Stimulated activated CD8-positive, alpha-beta memory T cell treated with anti-CD3 and anti-CD28 coated beads, Interleukin-2, amount 100 ng/mL, for 48 hours (primary cell): Measurements from ENCODE around the gene TANC1.

Source experiments
- DNase-seq, 2 donors: peaks; one replicate each; pipeline ENCODE4 v3.0.0-alpha.2; 2020; ENCODE audit warnings: low read depth in 2 of 2

Gene TANC1

DNA sequence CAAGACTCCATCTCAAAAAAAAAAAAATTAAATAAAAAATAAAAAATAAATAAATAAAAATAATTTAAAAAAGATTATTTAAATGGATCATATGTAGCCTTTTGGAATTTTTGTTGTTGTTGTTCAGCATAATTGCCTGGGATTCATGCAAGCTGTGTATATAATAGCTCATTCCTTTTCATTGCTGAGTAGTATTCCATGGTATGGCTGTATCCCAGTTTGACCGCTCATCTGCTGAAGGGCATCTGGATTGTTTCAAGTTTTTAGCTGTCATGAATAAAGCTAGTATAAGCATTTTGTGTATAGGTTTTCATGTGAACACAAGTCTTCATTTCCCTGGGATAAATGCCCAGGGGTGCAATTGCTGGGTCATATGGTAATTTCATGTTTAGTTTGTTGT lies 6.4 kb upstream of the TANC1 start:
- DNase-seq, result no peak

- no peak for DNase-seq
These were observed 5.4 kb upstream of the TANC1 start for GRCh38 chr2:158963071-158963470.

DNA sequence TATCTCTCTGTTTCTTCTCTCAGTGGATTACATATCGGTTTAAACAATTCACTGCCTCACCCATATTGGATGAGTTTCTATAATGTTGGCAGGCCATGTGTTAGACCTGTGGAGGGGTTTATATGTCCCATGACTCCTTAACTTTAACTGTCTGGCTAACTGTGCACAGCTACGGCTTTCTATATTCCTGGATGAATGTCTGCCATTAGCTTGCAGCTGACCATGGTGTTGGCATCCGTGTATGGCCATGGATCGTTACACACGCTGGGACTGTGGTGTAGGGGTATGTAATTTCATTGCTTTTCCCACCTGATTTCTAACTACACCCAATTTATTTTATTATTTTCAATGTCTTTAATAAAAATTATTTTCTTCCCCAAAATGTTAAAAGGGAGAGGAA lies 3.3 kb upstream of the TANC1 start:
- no peak for DNase-seq

GRCh38 chr2:158965641-158966040 lies 2.8 kb upstream of the TANC1 start:
- no peak for DNase-seq

GRCh38 chr2:158966312-158966711 lies 2.1 kb upstream of the TANC1 start:
- no peak for DNase-seq

GRCh38 chr2:158967114-158967730 lies 1.2 kb upstream of the TANC1 start:
- DNase-seq, result no peak

DNA sequence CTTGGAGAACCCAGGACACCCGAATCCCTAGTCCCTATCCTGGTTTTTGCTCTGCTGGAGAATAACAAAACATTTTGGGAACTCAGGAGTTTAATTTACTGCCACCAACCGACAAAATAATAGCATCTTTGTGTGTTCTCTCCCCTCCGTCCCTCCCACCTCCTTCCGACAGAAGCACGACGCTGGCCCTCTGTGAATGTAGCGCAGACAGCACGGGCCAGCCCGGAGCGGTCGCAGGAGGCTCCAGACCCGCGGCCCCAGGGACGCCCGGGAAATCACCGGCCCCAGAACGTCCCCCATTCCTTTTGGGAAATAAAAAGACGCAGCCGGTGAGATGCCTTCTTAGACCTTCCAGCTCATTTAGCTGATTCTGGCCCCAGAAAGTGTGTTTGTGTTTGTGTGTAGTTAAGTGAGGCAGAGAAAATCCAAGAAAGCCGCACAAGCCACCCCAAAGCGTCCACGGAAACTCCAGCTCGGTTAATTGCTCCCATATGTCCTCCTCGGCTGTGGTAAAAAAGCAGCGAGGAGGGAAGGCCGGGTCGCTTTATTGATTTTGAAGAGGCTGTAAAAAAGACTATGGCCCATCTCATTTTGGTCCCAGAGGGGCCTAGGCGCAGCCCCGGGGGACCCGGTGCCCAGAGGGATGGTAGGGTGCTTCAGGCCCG lies 577 bp upstream of the TANC1 start:
- DNase-seq, result no peak

DNA sequence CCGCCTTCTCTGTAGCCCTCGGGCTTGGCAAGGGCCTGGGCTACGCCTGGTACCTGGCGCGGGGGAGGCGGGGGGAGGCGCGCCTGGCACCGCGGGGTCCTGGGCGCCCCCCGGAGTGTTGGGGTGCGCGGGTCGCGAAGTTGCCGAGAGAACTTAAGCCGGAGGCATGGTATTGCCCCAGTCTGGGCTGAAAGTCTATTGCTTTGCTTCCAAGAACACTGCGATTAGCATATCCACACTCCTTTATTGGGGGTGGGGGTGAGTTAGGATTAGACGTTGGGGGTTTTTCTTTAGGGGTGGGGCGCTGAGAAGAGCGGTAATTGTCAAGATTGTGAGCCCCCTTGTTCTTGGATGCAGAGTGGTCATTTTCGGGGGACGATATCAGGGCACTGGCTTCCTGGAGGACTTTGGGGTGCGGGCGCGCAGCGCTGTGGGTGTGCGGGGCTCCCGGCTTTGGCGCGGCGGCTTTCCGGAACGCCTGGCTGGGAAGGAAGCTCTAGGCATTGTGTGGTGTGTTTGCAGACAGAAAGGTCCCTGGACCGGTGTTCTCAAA lies 798 bp downstream of the TANC1 start:
- DNase-seq, result no peak

DNA sequence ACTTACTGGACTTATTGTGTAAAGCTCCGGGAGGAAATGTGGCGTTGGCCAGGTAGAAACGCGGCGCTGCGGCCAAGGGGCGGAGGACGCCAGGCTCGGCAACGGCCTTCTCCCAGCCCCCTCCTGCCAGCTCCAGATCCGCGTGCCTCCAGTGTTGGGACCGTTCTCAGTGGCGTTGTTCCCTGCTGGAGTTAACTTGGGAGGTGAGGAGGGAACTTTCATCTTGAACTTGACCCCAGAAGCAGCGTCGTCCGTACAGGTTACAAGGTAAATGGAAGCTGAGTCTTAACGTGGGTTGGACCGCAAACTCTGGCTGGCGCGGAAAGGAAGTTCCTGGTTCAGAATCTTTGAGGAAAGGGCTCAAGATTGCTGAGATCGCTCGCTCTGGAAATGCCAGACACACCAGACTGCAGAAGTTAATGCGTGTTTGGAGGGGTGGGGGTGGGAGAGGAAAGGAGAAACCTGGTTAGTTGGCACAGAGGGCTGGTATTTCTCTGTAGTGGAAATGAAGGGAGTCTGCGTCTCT lies 1.3 kb downstream of the TANC1 start:
- no peak for DNase-seq

DNA sequence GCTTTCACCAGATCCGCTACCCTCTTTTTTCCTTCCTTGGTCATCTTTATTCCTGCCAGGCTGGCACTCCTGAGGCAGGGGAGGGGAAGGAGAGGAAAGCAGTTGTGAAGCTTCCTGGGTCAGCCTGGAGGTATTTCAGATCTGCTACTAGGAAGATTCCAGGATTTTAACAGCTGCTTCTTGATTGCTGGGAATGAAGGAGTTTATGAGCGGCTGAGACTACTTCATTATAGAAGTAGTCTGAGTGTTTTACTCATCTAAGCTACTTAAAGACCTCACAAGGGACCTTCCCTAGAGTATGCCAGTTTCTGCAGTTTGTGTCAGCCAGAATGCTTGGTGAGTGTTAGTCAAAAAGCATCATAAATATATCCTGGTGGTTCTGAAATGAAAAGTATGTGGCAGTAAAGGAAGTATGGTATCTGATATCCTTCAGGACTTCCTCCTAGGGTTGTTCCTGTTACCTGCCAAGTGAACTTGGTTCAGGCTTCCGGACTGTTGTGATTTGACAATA lies 1.9 kb downstream of the TANC1 start:
- DNase-seq, result no peak

DNA sequence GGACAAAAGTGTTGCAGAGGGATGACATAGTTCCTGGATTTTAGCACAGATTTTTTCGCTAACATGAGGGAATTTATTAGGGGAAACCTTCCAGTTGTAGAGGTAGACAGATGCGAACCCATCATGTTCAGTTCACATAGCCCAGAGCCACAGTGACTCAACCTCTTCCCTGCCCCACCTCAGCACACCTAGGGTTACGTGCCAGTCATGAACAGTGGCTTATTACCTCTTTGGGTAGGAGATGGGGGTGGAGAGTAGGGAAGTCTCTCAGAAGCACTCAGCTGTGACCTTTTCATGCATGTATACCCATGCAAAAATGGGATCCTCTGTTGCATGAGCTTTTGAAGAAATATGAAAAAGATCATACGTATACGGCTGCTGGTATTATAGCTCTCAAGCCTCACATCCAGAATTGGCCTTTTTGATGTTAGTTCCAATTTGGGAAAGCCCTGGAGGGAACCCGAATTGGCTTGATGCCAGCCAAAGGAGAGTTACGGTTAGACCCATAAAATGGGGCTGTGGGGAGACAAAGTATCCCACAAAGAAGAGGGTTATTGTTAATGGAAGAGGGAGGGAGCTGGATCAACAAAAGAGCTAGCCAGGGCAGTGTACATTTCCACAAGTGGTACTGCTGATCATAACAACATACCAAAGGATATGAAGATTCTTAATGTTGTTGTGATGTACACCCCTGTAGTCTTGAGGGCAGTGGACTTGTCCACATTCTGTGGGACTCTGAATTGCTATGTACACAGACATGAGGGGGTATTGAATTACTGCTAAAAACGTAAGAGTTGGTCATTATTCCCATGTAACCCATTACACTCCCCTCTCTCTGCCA lies 4.9 kb downstream of the TANC1 start:
- no peak for DNase-seq

GRCh38 chr2:158975271-158975921 lies 7.0 kb downstream of the TANC1 start:
- DNase-seq, result no peak

DNA sequence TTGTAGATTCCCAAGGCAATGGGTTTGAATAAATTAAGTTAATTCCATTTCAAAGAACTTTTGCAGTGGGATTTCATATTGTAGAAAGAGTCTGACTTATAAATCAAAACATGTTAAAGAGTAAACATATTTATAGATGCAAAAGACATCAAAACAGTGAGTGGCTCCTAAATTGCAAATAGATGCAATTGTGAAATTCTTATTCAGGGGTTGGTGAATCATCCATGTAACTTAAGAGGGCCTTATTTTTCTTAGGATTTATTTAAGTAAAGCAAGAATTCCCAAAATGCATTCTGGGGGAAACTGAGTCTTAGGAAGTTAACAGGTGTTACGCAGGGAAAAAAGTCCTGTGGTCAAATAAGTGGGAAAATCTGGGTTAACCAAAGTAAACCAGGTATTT lies 11.3 kb downstream of the TANC1 start:
- no peak for DNase-seq

DNA sequence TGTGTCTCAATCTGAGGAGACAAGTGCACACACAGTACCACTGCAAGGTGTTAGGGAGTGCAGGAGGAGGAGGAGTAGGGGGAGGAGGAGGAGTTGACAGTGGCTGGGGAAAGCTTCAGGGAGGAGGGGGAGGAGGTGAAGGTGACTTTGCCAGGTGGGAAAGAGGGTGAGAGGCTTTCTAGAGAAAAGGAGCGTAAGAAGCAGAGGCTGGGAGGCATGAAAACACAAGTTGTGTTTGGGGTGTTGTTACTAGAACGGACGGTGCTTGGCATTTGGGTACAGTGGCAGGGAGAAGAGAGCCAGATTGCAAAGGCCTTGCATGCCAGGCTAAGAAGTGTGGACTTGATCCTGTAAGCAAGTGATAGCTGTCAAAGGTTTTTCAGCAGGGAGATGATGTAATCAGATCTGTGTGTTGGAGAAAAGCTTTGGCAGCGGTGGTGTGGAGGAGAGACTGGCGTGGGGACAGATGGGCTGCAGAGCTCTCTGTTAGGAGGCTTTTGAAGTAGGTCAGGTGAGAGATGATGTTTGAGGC lies 16.2 kb downstream of the TANC1 start:
- no peak for DNase-seq

DNA sequence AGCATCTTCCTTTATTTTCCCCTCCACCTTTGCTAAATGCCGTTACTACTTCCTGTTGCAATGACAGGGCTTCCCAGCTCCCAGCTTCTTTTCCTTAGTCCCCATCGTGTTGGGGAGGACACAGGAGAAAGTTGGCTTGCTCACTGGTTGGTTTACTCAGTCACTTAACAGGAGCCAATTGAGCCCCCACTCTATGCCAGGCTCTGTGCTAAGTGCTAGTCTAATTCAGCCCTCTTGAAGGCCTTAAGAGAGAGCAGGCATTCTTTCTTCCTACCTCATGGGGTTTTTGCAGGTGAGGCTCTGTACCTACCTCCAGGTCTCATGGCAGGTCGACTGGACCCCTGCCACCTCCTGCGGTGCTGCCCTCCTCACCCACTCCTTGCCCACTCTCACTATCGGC lies 20.1 kb downstream of the TANC1 start:
- no peak for DNase-seq

DNA sequence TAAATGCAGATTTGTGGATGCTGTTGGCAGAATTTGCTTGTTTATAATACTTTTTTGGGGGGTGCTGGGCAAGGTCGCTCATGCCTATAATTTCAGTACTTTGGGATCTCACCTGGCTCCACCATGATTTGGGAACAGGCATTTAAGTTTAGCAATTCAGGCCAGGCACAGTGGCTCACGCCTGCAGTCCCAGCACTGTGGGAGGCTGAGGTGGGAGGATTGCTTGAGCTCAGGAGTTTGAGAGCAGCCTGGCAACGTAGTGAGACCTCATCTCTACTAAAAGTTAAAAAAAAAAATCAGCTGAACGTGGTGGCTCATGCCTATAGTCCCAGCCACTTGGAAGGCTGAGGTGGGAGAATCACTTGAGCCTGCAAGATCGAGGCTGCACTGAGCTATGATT lies 20.7 kb downstream of the TANC1 start:
- no peak for DNase-seq

DNA sequence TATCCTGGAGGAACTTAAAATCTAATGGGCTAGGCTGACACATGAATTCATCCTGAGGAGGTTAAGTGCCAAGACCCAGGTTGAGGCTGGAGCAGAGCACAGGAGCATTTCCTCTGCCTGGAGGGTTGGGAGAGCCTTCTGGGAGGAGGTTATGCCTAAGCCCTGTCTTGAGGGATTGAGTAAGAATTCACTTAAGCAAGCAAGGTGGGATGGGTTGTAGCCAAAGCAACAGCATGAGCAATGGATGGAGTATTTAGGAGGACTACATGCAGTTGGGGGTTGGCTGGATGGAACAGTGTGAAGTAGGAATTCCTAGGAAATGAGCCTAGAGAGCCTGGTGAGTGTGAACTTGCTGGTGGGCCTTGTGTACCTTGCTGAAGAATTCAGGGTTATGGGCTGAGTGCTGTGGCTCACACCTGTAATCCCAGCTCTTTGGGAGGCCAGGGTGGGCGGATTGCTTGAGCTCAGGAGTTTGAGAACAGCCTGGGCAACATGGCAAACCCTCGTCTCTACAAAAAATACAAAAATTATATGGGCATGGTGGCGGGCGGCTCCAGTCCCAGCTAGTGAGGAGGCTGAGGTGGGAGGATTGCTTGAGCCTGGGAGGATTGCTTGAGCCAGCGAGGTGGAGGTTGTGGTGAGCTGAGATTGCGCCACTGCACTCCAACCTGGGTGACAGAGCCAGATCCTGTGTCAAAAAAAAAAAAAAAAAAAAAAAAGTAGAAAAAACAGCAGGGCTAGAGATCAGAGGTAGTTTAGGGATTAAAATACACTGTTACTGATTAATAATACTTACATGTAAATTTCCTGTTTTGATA lies 22.2 kb downstream of the TANC1 start:
- DNase-seq, result no peak

DNA sequence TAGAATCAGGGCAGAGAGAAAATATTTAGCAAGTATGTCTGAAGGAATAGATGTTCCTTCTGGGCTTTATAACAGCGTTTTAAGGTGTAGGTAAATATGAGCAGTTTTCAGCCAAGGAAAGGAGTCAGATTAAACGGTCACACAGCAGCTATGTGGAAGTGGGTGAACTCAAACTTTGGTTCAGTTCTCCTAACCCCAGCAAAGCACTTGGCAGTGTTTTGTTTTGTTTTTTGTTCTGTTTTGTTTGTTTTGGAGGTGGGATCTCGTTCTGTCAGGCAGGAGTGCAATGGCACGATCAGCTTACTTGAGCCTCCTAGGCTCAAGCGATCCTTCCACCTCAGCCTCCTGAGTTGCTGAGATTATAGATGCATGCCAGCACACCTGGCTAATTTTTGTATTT lies 24.6 kb downstream of the TANC1 start:
- DNase-seq, result no peak

DNA sequence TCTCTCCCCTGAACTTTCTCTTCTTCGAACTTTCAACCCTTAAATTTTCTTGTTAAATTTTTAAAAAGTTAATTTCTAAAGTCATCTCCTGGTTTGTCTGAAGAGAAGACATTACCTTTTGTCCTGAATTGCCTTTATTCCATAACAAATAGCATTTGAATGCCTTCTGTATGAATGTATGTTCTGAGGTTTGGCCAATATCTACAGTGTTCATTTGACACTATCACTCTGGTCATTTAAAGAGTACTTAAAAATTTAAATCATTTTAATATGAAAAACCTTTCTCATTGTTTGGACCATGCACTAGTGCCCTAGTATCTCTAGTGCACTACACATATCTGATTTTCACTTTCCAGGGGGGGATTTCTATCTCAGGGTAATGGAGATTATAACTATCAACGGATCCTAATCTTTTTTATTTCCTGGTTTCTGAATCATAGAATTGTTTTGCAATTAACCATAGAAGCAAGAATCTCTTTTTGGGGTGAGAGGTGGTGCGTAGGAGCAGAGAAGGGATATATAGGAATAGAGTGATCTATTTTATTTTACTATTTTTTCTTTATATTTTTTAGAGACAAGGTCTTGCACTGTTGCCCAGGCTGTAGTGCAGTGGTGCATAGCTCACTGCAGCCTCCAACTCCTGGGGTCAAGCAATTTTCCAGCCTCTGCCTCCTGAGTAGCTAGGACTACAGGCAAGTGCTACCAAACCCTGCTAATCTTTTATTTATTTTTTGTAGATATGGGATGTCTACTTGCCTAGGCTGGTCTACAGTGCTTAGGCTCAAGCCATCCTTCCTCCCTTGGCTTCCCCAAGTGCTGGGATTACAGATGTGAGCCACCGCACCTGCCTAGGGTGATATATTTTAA lies 25.5 kb downstream of the TANC1 start:
- DNase-seq, result no peak
